Thymus (tissue), 11 donors: ENCODE results near the gene MAGEA12. TPM values are rescaled to one million over a fixed set of nuclear protein-coding genes. Genes with fewer than 3 reads are reported as not detected.
"Not testable (repeated sequence)": the region's sequence is repeated elsewhere in the genome, so short reads cannot be mapped to it uniquely, and the experiment has no call there.

Experiments used
- DNase-seq, 9 donors: peaks; one replicate each; pipeline ENCODE4 v3.0.0-alpha.2; 2013; ENCODE audit warnings: low spot score in 9 of 9, low read depth in 6 of 9, missing footprints in 1 of 9
- H3K27ac ChIP-seq, 2 donors: one replicate each; pipeline ENCODE4 v1.5.1; 2013; ENCODE audit warnings: control low read depth in 1 of 2, low read depth in 1 of 2, low read length in 1 of 2, mild to moderate bottlenecking in 1 of 2, moderate library complexity in 1 of 2
- H3K27me3 ChIP-seq, 2 donors: one replicate each; pipeline ENCODE4 v1.5.1; 2013; ENCODE audit warnings: low read length in 1 of 2; ENCODE audit not compliant: control insufficient read depth in 2 of 2, insufficient read depth in 1 of 2
- H3K36me3 ChIP-seq, 2 donors: one replicate each; pipeline ENCODE4 v1.5.1; 2013; ENCODE audit warnings: low read length in 1 of 2, mild to moderate bottlenecking in 1 of 2, moderate library complexity in 1 of 2; ENCODE audit not compliant: control insufficient read depth in 2 of 2, insufficient read depth in 2 of 2
- H3K4me1 ChIP-seq, 2 donors: one replicate each; pipeline ENCODE4 v1.5.1; 2013; ENCODE audit warnings: low read length in 2 of 2; ENCODE audit not compliant: control insufficient read depth in 2 of 2, insufficient read depth in 2 of 2
- H3K4me3 ChIP-seq, 2 donors: one replicate each; pipeline ENCODE4 v1.5.1; 2013; ENCODE audit warnings: low read length in 2 of 2, control low read depth in 1 of 2, mild to moderate bottlenecking in 1 of 2
- H3K9me3 ChIP-seq, 2 donors: one replicate each; pipeline ENCODE4 v1.5.1; 2013; ENCODE audit warnings: low read length in 1 of 2, mild to moderate bottlenecking in 1 of 2; ENCODE audit not compliant: control insufficient read depth in 2 of 2, insufficient read depth in 1 of 2
- WGBS: extraction: QIAGEN DNeasy Blood & Tissue Kit; methylation state at CpG from one replicate; pipeline ENCODE4 v1.1.7; 2013; 5-methylcytosine and 5-hydroxymethylcytosine counted together
- polyA plus RNA-seq: library from polyadenylated mRNA; stranded (reverse); fragments of 200-250 nt; gene quantifications from one replicate; pipeline ENCODE4 v1.2.3, GENCODE V29; 2013
- total RNA-seq: library from RNA; stranded (reverse); fragments of 120-200 nt; gene quantifications from one replicate; pipeline ENCODE4 v1.2.4, GENCODE V29; 2013
- donor health status: healthy.

The MAGEA12 gene
- total and polyA plus RNA-seq, 2 donors: 0.05 TPM; not detected in 1

DNA sequence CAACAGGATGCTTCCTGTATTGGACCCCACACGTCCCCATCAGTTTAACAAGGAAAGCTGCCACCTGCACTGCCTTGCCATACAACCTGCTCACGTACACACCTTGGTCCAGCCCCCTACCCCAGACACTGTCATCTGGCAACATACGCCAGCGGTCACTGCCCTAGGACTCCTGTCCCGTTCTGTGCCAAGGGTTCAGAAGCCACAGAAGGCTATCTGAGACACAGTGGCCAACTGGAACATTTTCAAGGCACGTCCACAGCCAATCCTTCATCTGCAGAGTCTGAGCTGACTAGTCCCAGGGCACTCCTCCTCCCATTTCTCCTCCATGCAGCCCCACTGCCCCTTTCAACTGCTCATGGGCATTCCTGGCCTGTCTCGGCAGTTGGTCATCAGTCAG lies 28.0 kb downstream of the MAGEA12 start:
- not testable (repeated sequence) for DNase-seq, H3K4me3 ChIP-seq, H3K9me3 ChIP-seq, H3K27ac ChIP-seq, H3K36me3 ChIP-seq, H3K4me1 ChIP-seq, H3K27me3 ChIP-seq
- WGBS: 92% methylated on average over 3 of the region's 7 CpGs

GRCh38 chrX:152766562-152766961 lies 33.0 kb downstream of the MAGEA12 start:
- not testable (repeated sequence) for H3K9me3 ChIP-seq, H3K36me3 ChIP-seq, H3K4me1 ChIP-seq, H3K27ac ChIP-seq, H3K4me3 ChIP-seq, H3K27me3 ChIP-seq, DNase-seq
- 86% methylated on average over 9 of the region's 9 CpGs for WGBS

GRCh38 chrX:152769549-152770289 lies 36.2 kb downstream of the MAGEA12 start, which contains the start of gene MAGEA6:
MAGEA6 (minus strand) TSS chrX:152769689; CDS start chrX:152767650, 2,039 bp downstream.
- H3K27ac ChIP-seq, H3K36me3 ChIP-seq, H3K4me1 ChIP-seq, H3K4me3 ChIP-seq, H3K9me3 ChIP-seq, H3K27me3 ChIP-seq, DNase-seq: not testable (repeated sequence)
- WGBS: 87% methylated on average over 3 of the region's 29 CpGs

DNA sequence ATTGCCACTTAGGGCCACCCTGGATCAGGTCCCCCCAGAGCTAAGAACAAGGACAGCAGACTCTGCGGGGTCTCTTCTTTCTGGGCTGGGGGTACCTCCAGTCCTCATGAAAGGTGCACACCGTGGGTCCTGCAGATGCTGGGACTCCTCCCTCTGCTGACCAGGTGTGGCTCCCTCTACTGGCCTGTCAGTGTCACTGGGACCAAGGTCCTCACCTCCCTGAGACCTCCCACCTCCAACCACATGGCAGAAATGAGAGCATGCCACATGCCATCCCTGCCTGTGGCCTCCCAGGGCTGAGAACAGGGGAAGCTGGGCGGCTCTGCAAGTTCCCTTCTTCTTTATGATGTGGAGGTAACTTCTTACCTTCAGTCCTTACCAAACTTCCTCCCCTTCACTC lies 53.5 kb downstream of the MAGEA12 start:
- H3K27me3 ChIP-seq, H3K4me3 ChIP-seq, H3K27ac ChIP-seq, H3K9me3 ChIP-seq, H3K36me3 ChIP-seq, DNase-seq, H3K4me1 ChIP-seq: not testable (repeated sequence)
- WGBS: no CpG with 5 or more reads among the region's 3 CpGs

Other genes with a start within 250 kb of the MAGEA12 start
- gene GABRQ, start 95.9 kb upstream of the MAGEA12 start, total RNA-seq: 0.09 TPM
- 0.09 TPM for gene GABRQ, start 95.9 kb upstream of the MAGEA12 start, polyA plus RNA-seq
- 0.05 TPM for gene MAGEA3, start 35.0 kb upstream of the MAGEA12 start, total RNA-seq
- 0.05 TPM for gene MAGEA3, start 35.0 kb upstream of the MAGEA12 start, polyA plus RNA-seq
- gene CSAG2, start 24.5 kb upstream of the MAGEA12 start, total RNA-seq: not detected
- gene CSAG2, start 24.5 kb upstream of the MAGEA12 start, polyA plus RNA-seq: 0.52 TPM
- not detected for gene MAGEA2B, start 19.1 kb upstream of the MAGEA12 start, total RNA-seq
- gene MAGEA2B, start 19.1 kb upstream of the MAGEA12 start, polyA plus RNA-seq: not detected
- 0.24 TPM for gene CSAG1, start within 50 bp of the MAGEA12 start, total RNA-seq
- gene CSAG1, start within 50 bp of the MAGEA12 start, polyA plus RNA-seq: 0.30 TPM
- gene MAGEA2, start 20.1 kb downstream of the MAGEA12 start, total RNA-seq: not detected
- 0.02 TPM for gene MAGEA2, start 20.1 kb downstream of the MAGEA12 start, polyA plus RNA-seq
- gene CSAG3, start 25.5 kb downstream of the MAGEA12 start, total RNA-seq: 0.52 TPM
- 1.3 TPM for gene CSAG3, start 25.5 kb downstream of the MAGEA12 start, polyA plus RNA-seq
- gene MAGEA6, start 35.9 kb downstream of the MAGEA12 start, total RNA-seq: not detected
- 0.05 TPM for gene MAGEA6, start 35.9 kb downstream of the MAGEA12 start, polyA plus RNA-seq
- gene CETN2, start 97.0 kb downstream of the MAGEA12 start, total RNA-seq: 25.3 TPM
- 37.4 TPM for gene CETN2, start 97.0 kb downstream of the MAGEA12 start, polyA plus RNA-seq
- 7.2 TPM for gene NSDHL, start 97.3 kb downstream of the MAGEA12 start, total RNA-seq
- gene NSDHL, start 97.3 kb downstream of the MAGEA12 start, polyA plus RNA-seq: 9.9 TPM
- 1.5 TPM for gene ZNF185, start 164.3 kb downstream of the MAGEA12 start, total RNA-seq
- 5.9 TPM for gene ZNF185, start 164.3 kb downstream of the MAGEA12 start, polyA plus RNA-seq